NOMO-1 treated with dmso at 0.1 percent for 144 hours (cell line): ENCODE measurements around the gene PXMP4.
"Not testable (repeated sequence)": the region's sequence is repeated elsewhere in the genome, so short reads cannot be mapped to it uniquely, and the experiment has no call there.

Experiments
- DNase-seq: peaks from one replicate; lab custom pipeline; 2025; ENCODE audit not compliant: unreplicated experiment; lab: John Stamatoyannopoulos, UW

Gene PXMP4

DNA sequence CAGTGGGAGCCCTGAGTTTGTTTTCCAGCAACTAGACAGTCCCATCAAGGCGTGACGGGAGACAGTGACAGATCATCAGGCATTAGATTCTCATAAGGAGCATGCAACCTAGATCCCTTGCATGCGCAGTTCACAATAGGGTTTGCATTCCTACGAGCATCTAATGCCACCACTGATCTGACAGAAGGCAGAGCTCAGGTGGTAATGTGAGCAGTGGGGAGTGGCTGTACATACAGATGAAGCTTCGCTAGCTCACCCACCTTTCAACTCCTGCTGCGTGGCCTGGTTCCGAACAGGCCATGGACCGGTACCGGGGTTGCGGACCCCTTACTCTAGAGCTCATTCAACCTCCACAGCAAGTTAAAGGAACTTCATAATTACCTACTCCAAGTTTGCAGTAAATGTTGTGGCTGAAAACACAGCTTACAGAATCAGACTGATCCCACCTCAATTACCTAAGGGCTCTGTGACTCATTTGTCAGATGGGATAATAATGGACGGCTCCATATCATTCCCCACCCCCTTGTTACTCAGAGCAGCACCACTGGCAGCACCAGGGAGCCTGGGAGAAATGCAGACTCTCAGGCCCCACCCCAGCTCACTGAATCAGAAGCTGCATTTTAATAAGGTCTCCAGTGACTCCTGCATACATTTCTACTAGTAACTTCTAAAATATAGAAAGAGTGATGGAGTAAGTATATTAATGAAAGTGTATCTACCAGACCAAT is 15.7 kb downstream of the PXMP4 start:
- no peak for DNase-seq

DNA sequence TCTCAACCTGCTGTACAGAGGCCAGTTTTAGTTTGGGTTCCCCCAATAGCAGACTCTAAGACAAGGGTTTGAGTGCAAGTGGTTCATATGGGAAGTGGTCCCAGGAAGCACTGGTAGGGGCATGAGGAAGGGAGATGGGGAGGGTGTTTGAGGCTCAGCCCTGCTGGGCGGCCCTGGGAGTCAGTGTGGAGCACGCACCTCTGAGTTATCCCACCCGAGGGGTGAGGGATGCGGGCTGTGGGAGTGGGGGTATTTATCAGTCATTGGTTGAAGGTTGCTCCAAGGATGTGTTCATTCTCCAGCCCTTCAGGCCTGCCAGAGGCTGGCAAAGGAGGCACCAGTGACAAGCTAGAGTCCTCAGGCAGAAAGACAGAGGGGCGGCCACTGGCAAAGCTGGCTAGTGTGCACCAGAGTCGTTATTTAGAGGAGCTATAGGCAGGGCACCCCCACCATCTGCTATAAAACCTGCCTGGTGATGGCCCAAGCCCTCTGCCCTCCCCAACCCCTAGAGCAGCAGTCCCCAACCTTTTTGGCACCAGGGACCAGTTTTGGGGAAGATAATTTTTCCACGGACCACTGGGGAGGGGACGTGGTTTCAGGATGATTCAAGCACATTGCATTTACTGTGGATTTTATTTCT is 16.5 kb downstream of the PXMP4 start:
- no peak for DNase-seq

DNA sequence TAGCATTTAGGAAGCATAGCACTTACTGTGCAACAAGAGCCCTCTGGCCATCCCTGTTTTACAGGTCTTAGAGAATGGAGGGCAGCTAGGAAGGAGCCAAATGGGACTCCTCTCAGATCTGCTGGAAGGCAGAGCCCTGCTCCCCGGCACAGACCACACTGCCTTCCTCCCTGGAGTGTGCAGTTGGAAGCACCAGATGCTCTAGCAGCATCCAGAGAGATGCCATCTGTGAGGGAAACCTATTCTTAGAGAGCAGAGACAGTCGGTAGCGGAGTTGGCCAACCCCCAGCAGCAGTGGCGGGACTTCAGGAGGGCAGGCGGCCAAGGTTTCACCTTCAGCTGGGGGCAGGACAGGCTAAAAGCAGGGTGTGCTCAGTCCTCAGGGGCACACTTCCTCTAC is 17.2 kb downstream of the PXMP4 start:
- no peak for DNase-seq

DNA sequence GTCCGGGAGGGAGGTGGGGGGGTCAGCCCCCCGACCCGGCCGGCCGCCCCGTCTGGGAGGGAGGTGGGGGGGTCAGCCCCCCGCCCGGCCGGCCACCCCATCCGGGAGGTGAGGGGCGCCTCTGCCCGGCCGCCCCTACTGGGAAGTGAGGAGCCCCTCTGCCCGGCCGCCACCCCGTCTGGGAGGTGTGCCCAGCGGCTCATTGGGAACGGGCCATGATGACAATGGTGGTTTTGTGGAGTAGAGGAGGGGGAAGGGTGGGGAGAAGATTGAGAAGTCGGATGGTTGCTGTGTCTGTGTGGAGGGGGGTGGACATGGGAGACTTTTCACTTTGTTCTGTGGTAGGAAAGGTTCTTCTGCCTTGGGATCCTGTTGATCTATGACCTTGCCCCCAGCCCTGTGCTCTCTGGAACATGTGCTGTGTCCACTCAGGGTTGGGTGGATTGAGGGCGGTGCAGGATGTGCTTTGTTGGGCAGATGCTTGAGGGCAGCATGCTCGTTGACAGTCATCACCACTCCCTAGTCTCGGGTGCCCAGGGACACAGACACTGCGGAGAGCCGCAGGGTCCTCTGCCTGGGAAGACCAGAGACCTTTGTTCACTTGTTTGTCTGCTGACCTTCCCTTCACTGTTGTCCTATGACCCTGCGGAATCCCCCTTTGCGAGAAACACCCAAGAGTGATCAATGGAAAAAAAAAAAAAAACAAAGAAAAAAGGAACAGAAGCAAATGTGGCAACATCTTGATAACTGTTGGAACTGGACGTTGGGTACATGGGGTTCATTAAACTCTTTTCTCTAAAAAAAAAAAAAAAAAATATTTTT is 18.3 kb downstream of the PXMP4 start:
- DNase-seq, result no peak

DNA sequence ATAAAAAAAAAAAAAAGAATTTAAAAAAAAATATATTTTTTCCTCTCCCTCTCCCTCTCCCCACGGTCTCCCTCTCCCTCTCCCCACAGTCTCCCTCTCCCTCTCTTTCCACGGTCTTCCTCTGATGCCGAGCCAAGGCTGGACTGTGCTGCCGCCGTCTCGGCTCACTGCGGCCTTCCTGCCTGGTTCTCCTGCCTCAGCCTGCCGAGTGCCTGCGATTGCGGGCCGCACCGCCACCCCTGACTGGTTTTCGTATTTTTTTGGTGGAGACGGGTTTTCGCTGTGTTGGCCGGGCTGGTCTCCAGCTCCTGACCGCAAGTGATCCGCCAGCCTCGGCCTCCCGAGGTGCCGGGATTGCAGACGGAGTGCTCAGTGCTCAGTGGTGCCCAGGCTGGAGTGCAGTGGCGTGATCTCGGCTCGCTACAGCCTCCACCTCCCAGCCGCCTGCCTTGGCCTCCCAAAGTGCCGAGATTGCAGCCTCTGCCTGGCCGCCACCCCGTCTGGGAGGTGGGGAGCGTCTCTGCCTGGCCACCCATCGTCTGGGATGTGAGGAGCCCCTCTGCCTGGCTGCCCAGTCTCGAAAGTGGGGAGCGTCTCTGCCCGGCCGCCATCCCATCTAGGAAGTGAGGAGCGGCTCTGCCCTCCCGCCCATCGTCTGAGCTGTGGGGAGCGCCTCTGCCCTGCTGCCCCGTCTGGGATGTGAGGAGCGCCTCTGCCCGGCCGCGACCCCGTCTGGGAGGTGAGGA is 19.2 kb downstream of the PXMP4 start:
- DNase-seq, result not testable (repeated sequence)

DNA sequence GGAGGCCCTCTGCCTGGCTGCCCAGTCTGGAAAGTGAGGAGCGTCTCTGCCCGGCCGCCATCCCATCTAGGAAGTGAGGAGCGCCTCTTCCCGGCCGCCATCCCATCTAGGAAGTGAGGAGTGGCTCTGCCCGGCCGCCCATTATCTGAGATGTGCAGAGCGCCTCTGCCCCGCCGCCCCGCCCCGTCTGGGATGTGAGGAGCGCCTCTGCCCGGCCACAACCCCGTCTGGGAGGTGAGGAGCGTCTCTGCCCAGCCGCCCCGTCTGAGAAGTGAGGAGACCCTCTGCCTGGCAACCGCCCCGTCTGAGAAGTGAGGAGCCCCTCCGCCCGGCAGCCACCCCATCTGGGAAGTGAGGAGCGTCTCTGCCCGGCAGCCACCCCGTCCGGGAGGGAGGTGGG is 21.1 kb downstream of the PXMP4 start:
- not testable (repeated sequence) for DNase-seq

DNA sequence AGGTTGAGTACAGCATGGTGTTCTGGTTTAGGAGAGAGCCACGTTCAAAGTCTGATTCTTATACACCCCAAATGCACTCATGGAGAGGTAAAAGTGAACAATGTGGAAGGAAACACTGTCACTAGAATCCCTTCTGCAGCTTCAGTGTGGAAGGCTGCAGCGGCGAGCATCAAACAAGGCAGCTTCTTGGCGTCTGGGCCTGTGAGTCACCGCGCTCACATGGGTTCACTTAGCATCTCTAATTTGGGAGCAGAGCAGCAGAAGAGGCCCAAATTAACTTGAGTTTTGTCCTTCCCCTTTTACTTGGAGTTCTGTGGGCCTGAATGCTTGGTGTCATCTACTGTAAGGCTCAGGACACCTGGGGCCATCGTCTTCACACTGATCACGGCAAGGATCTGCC is 23.0 kb downstream of the PXMP4 start:
- peak; percentile 58 for DNase-seq

DNA sequence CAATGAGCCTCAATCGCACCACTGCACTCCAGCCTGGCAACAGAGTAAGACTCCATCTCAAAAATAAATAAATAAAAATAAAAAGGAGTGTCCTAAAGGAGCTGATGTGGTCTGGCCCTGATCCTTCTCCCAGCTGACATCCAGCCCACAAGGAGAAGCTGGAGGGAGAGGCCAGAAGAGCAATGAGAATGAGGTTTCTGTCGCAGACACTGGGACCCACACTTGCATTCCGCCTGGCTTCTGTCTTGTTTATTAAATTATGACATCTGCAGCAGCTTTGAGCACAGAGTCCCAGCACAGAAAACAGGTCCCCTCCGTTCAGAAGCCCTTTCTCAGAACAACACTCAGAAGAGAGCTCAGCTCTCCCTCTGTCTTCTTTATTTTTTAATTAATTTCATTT is 23.7 kb downstream of the PXMP4 start:
- DNase-seq, result no peak

DNA sequence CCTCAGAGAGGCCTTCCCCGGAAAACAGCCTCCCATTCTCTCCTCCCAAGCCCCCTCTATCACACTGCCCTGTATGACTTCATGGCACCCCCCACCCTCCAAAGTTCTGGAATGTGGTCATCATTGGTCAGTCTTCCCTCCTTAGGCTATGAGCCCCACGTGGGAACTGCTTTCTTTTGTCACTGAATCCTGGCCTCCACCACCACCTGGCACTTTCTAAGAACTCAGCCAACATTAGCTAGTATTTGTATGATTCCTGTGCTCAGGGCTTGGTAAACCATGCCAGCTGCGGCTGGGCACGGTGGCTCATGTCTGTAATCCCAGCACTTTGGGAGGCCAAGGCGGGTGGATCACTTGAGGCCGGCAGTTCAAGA is 25.5 kb downstream of the PXMP4 start:
- no peak for DNase-seq

DNA sequence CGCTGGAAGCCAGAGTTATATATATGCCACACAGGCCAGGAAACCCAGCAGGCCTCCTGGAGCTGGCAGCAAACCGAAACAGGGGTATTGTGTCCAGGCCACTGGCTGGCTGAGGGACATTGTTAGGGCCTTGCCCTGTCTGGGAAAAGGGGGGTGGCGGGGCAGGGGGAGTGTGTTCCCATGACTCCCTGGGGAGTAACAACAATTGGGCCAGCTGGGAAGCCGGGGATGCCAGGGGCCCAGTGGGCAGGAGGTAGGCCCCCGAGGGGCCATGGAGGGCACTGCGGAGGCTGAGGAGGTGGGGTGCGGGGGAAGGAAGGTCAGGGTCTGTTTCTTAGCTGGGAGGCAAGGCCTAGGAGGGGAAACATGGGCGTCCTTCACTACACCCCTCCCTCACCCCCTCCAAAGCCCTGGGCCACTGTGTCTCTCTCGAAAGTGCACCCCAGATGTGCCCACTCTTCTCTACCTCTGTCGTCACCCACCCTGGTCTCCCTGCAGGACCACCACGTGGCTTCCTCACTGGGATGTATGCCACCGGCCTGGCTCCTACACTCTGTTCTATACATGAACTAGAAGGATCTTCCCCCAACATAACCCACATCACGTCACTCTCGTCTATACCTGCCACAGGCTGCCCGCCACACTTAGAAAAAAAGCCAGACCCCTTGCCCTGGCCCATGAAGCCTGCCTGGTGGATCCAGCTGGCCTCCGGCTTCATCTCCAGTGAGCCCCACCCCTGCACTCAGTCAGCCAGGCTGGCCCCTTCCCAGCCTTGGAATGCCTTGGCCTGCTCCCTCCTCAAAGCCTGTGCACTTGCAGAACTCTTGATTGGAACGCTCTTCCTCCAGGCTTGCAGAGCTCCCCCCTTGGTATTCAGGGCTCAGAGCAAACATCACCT is 26.1 kb downstream of the PXMP4 start:
- DNase-seq, result no peak

DNA sequence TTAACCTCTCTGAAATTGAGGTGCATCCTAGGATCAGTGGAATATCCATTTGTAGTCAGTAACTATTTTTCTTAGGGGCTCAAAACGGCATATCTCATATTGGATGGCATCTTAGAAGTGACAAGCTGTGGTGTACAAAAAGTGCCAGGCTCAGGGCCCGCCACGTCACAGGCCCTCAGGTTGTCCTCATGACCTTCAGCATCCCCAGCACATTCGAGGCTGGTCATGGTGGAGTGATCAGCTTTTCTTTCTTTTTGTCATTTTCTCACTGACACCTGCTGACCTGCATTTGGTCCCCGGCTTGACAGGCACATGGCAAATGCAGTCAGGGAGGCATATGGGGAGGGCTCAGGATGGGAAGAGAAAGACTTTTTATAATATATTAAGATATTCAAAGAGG is 26.8 kb downstream of the PXMP4 start:
- DNase-seq, result no peak

DNA sequence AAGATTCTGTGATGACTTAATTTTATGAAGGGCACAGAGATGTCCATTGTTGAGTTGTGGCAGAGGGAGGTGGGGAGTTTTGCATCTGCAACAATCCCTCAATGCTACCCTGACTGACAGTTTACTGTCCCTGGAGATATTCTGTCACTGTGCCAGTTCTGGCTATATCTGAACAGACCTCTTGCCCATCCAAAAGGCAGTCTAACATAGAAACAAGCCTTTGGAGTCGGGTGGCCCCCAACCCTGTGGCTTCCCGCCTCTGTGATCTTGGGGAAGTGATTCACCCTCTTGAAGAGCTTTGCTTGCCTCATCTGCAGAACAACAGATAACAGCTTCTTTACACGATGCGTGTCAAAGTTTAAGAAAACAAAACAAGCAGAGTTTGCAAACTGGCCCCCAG is 30.1 kb downstream of the PXMP4 start:
- DNase-seq, result peak; percentile 60

DNA sequence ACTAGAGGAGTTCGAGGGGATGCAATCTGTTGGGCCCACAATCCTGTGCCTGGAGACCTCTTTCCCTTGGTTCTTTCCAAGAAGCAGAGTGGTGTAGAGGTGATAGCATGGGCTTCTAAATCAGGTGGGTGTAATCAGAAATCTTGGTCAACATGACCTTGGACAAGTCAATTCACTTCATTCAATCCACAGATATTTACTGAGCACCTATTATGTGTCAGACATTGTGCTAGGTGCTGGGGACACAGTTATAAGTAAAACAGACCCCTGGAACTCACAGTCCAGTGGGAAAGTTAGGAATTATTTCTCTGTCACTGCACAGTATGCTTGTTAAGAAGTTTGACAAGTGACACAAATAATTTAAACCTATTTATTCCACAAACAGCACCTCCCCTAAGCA is 30.6 kb downstream of the PXMP4 start:
- no peak for DNase-seq

DNA sequence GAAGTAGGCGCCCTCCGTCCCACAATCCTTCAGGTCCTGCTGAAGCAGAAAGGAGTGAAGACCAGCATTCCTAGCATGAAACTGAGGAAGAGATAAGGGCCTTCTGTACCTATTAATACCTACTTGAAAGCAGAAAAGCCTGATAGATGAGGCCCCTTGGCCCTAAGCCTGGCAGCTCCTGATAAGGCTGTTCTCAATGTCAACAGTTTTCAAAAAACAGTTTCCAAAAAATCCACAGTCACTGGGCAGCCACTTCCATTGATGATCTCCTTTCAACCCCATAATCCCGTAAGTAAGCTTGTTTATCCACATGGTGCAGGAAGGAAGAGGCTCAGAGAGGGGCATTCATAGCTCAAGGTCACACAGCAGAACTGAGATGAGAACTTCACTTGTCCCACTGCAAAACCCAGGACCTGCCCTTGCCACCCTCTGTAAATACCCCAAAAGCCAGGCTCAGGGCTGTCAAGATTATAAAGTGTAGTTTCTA is 31.1 kb downstream of the PXMP4 start:
- DNase-seq, result no peak

DNA sequence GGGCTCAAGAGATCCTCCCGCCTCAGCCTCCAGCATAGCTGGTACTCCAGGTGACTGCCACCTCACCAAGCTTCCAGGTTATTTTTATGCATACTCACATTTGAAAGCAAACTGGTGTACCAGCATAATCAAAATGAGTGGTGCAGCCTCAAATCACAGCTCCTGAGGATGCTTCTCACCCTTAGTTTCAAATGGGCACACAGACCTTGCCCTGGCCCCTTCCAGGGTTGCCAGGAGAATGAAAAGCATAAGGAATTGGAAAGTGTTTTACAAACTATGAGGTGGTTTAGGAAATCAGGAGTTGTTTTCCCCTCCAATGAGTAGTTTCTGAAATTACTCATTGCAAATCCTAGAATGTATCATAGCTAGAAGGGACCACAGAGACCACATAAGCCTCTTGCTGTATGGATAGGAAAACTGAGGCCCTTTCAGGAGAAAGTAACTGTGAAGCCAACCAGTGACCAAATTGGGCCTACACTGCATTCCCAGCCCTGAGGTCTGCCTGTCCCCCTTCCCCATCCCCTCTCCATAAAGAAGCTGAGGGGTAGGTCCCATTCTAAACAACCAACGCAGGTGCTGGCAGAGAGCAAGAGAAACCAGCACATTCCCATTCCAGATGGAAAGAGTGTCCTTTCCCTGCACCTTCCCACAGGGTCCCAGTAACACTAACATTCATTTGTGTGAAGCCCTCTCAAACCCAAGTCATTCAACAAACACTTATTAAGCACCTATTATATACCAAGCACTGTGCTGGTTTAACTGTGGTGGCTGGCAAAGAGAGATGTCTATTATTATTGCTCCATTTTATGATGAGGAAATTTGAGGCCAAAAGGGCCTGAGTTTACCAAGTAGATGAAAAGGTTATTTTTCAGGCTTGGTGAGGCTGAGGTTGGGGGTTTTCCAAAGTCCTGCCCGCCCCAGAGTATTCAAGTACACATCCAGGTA is 31.8 kb downstream of the PXMP4 start:
- no peak for DNase-seq

DNA sequence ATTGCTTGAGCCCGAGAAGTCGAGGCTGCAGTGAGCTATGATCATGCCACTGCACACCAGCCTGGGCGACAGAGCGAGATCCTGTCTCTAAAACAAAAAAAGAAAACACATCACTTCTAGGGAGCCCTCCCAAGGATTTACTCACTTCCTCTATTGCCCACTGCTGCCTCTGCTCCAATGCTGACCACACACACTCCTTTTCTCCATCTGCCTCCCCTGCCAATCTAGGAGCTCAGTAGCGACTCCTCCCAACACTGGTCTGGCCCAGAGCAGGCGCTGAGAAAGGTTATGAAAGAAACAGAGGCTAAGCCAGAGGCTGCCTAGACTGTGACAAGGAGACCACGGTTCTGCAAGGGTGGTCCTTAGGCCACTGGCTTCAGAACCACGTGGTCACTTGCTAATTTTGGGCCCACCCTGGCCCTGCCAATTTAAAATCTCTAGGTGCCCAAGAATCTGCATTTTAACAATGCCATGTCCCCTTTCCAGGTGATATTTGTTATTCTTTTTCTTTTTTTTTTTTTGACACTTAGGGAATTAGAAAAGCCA is 32.7 kb downstream of the PXMP4 start:
- DNase-seq, result peak; percentile 95

DNA sequence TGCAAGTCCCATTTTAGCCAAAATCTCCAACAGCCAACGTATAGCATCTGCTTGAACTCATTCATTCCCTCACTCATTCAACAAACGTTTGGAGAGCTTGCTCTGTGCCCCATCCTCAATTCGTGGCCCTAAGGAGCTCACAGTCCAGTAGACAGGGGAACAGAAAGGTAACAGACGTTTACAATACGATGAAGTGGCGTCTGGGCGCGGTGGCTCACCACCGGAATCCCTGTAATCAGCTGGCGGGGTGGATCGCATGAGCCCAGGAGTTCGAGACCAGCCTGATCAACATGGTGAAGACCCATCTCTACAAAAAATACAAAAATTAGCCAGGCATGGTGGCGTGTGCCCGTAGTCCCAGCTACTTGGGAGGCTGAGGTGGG is 33.1 kb downstream of the PXMP4 start:
- DNase-seq, result no peak

DNA sequence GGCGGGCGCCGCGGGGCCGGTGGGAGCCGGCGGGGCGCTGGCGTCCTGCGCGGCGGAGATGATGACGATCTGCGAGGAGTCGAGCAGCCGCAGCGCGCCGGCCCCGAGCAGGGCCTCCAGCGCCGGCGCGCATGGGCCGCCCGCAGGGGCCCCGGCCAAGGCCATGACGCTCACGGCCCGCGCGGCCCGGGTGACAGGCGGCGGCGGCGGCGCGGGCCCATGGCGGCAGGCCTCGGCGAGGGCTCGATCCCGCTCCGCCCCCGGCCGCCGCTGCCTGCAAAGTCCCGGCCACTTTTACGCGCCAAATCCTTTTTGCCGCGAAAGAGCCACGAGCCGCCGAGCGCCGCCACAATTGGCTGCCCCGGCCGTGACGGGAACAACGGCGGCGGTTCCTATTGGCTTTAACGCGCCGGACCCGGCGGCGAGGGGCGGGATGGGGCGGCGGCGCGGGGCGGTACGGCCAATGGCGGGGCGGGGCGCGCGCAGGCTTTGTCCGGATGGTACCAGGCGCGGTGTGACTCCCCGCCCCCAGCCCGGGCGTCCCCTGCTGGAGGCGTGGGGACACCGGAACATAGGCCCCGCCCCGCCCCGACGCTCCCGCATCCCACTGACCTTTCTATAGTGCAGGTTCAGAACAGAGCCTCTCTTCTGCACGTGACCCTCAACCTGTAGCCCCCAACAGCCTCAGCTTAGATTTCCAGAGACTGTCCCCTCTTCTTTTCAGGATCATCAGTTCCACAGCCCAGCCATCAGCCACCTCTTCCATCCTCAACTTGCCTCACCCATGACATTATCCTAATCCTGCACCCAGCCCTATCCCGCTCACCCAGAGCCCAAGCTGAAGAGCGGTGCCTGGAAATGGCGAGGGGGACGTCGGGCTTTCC is 33.8 kb downstream of the PXMP4 start, which contains the start of gene E2F1:
TSS of gene E2F1 (minus strand) at position 286 of the 884 bp plus-strand sequence. CDS start at position 165, 121 bp downstream.
- DNase-seq, result peak; percentile 93
